Activated T-helper 9 cell treated with anti-CD3 and anti-CD28 coated beads, Interleukin-2, amount 50 U/mL, for 16 hours (primary cell): ENCODE data around the gene BCL2.
"Not testable (repeated sequence)": the region's sequence is repeated elsewhere in the genome, so short reads cannot be mapped to it uniquely, and the experiment has no call there.

Source experiments
- DNase-seq: peaks from one replicate; pipeline ENCODE4 v3.0.0-alpha.2; 2020; ENCODE audit warnings: low read depth

BCL2 gene

GRCh38 chr18:63198098-63198760 lies 121.3 kb downstream of the BCL2 start:
- no peak for DNase-seq

- DNase-seq: no peak
Observed at GRCh38 chr18:63197246-63197869, 122.2 kb downstream of the BCL2 start.

GRCh38 chr18:63195326-63196159 lies 124.0 kb downstream of the BCL2 start:
- DNase-seq: no peak

GRCh38 chr18:63192885-63193349 lies 126.7 kb downstream of the BCL2 start:
- DNase-seq: no peak

- DNase-seq: no peak
Observed at GRCh38 chr18:63192126-63192884, 127.3 kb downstream of the BCL2 start.

GRCh38 chr18:63191413-63191812 lies 128.2 kb downstream of the BCL2 start:
- no peak for DNase-seq

GRCh38 chr18:63190838-63191237 lies 128.7 kb downstream of the BCL2 start:
- DNase-seq: not testable (repeated sequence)

- no peak for DNase-seq
Observed at GRCh38 chr18:63189817-63190216, 129.8 kb downstream of the BCL2 start.

- no peak for DNase-seq
Observed at GRCh38 chr18:63189041-63189440, 130.5 kb downstream of the BCL2 start.

- DNase-seq: no peak
Observed at GRCh38 chr18:63187791-63188460, 131.6 kb downstream of the BCL2 start.

- DNase-seq: no peak
Observed at GRCh38 chr18:63187223-63187574, 132.4 kb downstream of the BCL2 start.

- no peak for DNase-seq
Observed at GRCh38 chr18:63186520-63187222, 132.9 kb downstream of the BCL2 start.

- no peak for DNase-seq
Observed at GRCh38 chr18:63185984-63186383, 133.6 kb downstream of the BCL2 start.

GRCh38 chr18:63183952-63184770 lies 135.4 kb downstream of the BCL2 start:
- no peak for DNase-seq

GRCh38 chr18:63183378-63183777 lies 136.2 kb downstream of the BCL2 start:
- no peak for DNase-seq

GRCh38 chr18:63182861-63183260 lies 136.7 kb downstream of the BCL2 start:
- DNase-seq: no peak

GRCh38 chr18:63182310-63182772 lies 137.2 kb downstream of the BCL2 start:
- no peak for DNase-seq

GRCh38 chr18:63181706-63182309 lies 137.8 kb downstream of the BCL2 start:
- no peak for DNase-seq

GRCh38 chr18:63180971-63181376 lies 138.6 kb downstream of the BCL2 start:
- DNase-seq: no peak

- no peak for DNase-seq
Observed at GRCh38 chr18:63180321-63180720, 139.2 kb downstream of the BCL2 start.
